NCI-H2171 treated with DMSO at 0.1 percent for 48 hours (cell line): ENCODE results near the gene MAGIX.
"Not testable (repeated sequence)": the region's sequence is repeated elsewhere in the genome, so short reads cannot be mapped to it uniquely, and the experiment has no call there.

Experiments
- DNase-seq: peaks from one replicate; lab custom pipeline; 2025; lab: John Stamatoyannopoulos, UW

MAGIX gene

DNA sequence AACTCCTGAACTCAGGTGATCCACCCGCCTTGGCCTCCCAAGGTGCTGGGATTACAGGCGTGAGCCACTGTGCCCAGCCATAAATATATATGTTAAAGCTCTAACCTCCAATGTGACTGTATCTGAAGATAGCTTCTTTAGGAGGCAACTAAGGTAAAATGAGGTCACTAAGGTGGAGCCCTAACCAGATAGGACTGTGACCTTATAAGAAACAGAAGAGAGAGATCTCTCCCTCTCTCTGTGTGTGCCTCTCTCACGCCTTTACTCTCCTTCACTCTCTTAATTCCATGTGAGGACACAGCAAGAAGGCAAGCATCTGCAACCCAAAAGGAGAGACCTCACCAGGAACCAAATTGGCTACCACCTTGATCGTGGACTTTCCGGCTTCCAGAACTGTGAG lies 926 bp upstream of the MAGIX start:
- no peak for DNase-seq

GRCh38 chrX:49163555-49164419 lies 1.2 kb downstream of the MAGIX start:
- peak; percentile 78 for DNase-seq

DNA sequence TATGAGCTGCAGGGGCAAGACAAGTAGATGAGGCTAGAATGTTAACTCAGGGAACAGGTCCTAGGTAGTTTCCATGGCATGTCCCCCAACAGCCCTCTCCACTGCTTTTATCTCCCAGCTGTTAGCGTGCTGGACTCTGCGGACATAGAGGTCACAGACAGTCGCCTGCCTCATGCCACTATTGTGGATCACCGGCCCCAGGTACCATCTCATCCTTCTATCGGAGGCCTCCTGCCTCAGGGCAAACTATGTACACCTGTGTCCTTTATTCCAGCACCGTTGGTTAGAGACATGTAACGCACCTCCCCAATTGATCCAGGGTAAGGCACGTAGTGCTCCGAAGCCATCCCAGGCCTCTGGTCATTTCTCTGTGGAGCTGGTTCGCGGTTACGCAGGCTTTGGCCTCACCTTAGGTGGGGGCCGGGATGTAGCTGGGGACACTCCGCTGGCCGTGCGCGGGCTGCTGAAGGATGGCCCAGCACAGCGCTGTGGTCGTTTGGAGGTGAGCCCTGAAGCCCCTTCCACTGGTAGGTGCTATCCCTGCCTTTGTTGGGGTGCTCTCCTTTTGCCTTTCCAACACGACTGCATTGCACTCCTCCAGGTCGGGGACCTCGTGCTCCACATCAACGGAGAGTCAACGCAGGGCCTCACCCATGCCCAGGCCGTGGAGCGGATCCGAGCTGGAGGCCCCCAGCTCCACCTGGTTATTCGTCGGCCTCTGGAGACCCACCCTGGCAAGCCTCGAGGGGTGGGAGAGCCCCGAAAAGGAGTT lies 2.2 kb downstream of the MAGIX start:
- no peak for DNase-seq

- DNase-seq = peak; percentile 34
Observed at GRCh38 chrX:49165901-49166881, 3.6 kb downstream of the MAGIX start.

- DNase-seq = no peak
Observed at GRCh38 chrX:49166914-49167739, 4.6 kb downstream of the MAGIX start.

DNA sequence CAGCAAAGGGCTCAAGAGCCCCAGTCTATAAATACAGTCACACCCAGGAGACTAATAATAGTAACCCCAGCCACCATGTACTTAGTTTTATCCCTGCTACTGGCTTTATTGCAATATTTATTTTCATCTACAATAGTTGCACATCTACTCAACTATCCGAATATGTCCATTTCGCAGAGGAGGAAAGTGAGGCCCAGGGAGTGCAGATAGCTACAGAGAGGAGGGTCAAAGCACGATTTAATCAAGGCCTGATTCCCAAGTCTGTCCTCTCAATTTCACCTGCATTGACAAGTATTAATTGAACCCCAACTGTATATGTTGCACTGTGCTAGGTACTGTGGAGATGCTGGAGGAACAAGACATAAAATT lies 5.2 kb downstream of the MAGIX start:
- no peak for DNase-seq

DNA sequence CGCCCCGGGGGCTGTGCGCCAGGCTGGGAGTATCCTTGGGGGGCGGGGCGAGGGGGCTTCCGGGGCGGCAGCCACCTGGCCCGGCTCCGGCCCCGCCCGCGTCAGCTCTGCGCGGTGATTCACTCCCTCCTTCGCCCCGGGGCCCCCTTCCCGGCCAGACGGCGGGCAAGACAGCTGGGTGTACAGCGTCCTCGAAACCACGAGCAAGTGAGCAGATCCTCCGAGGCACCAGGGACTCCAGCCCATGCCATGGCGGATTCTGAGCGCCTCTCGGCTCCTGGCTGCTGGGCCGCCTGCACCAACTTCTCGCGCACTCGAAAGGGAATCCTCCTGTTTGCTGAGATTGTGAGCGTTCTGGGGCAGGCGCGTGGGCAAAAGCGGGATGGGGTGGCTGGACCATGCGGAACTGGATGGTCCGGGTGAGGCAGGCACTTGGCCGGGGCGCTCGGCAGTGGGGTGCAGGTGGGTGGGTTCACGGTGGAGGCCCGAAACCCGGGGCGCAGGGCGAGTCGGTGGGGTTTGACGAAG lies 9.3 kb downstream of the MAGIX start, which contains the start of gene PLP2:
PLP2 (plus strand) TSS at position 147 of the 528 bp plus-strand sequence; CDS start at position 250, 103 bp downstream.
- DNase-seq = peak; percentile 46

GRCh38 chrX:49172280-49172780 lies 9.8 kb downstream of the MAGIX start:
- DNase-seq = peak; percentile 57

GRCh38 chrX:49173544-49173943 lies 11.0 kb downstream of the MAGIX start:
- not testable (repeated sequence) for DNase-seq

- DNase-seq = no peak
Observed at GRCh38 chrX:49174723-49175122, 12.2 kb downstream of the MAGIX start.

GRCh38 chrX:49175435-49176274 lies 13.1 kb downstream of the MAGIX start:
- no peak for DNase-seq

- no peak for DNase-seq
Observed at GRCh38 chrX:49176421-49177326, 14.1 kb downstream of the MAGIX start.

DNA sequence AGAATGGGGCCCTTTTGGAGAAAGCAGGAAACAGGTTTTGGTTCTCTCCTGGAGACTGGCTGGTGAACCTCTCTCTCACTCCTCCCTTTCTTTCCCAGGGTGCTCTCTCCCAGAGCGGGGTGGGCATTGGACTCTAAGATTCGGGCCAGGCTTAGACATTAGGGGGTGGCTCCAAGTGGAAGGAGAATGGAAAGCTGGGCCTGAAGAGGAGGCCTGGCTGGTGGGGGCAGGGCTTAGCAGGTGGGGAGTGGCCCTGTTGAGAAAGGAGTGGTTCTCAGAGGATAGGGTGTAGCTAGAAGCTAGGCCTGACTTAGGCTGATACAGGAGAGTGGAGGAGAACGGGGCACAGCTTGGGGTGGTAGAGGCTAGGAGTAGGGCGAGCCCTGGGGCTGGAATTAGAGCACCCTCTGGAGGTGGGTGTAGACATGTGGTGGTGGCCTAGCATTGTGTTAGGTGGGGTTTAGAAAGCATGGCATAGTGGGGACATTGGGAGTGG lies 14.8 kb downstream of the MAGIX start:
- no peak for DNase-seq

DNA sequence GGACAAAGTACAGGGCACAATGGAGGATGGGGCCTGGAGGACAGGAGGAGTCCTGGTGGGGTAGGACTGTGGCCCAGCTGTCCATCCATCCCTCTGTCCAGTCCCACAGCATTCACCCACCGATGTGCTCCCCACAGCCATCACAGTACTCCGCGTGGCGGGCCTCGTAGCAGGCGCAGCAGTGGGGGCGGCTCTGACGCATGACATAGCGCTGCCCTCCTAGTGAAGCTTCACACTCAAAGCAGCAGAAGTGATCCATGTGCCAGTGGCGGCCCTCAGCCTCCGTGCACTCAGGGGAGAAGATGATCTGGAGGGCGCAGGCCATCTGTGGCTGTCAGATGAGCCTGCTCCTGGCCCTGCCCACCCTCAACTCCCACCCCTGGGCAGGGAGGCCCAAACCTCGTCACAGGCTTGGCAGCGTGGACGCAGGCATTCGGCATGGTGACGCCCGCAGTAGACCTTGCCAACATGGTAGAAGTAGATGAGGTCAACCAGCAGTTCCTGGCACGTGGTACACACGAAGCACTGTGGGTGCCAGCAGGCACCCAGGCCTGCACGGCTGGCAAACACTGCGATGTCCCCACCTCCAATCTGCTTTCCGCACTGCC lies 15.4 kb downstream of the MAGIX start:
- no peak for DNase-seq

DNA sequence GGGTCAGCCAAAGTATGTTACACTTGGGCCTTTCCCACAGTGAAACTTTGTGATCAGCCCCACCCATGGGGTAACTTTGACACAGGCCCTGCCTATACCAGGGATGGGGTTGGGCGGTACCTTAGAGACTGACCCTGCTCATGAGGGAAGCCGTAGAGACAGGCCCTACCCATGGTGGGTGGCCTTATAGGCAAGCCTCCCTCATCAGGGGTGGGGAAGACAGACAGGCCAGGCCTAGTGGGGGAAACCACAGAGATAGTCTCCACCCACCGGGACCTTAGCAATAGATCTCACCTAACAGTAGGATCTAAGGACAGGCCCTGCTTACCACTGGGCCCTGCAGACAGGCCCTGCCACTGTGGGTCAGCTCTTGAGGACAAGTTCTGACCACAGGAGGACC lies 16.0 kb downstream of the MAGIX start:
- no peak for DNase-seq

GRCh38 chrX:49179358-49179757 lies 16.8 kb downstream of the MAGIX start:
- DNase-seq = no peak

GRCh38 chrX:49183701-49184281 lies 21.2 kb downstream of the MAGIX start:
- no peak for DNase-seq
